HG03457 (cell line): ENCODE data around the gene DCP2.

ENCODE experiments used
- ATAC-seq: cut with Tn5 transposase; IDR thresholded peaks from one replicate; pipeline ENCODE4 v1.9.1; 2021; ENCODE audit warnings: moderate number of reproducible peaks; ENCODE audit not compliant: unreplicated experiment

DCP2 gene

GRCh38 chr5:113042491-113043243 is 66.1 kb downstream of the DCP2 start:
- no peak for ATAC-seq

- ATAC-seq, result no peak
Measured at GRCh38 chr5:113043491-113043931, 66.9 kb downstream of the DCP2 start.

- no peak for ATAC-seq
Measured at GRCh38 chr5:113044776-113045465, 68.3 kb downstream of the DCP2 start.

GRCh38 chr5:113047234-113047633 is 70.6 kb downstream of the DCP2 start:
- no peak for ATAC-seq

GRCh38 chr5:113047733-113048652 is 71.4 kb downstream of the DCP2 start:
- peak; percentile 75 for ATAC-seq

- no peak for ATAC-seq
Measured at GRCh38 chr5:113048931-113049330, 72.3 kb downstream of the DCP2 start.

GRCh38 chr5:113050721-113051382 is 74.3 kb downstream of the DCP2 start:
- no peak for ATAC-seq

GRCh38 chr5:113052041-113052795 is 75.6 kb downstream of the DCP2 start:
- no peak for ATAC-seq

GRCh38 chr5:113053511-113053995 is 77.0 kb downstream of the DCP2 start:
- no peak for ATAC-seq

GRCh38 chr5:113054899-113055298 is 78.3 kb downstream of the DCP2 start:
- no peak for ATAC-seq

GRCh38 chr5:113056988-113057387 is 80.4 kb downstream of the DCP2 start:
- ATAC-seq, result no peak

- ATAC-seq, result no peak
Measured at GRCh38 chr5:113057557-113057984, 81.0 kb downstream of the DCP2 start.

- no peak for ATAC-seq
Measured at GRCh38 chr5:113058269-113058668, 81.7 kb downstream of the DCP2 start.

GRCh38 chr5:113058706-113059226 is 82.2 kb downstream of the DCP2 start:
- ATAC-seq, result no peak

- ATAC-seq, result no peak
Measured at GRCh38 chr5:113059232-113060040, 82.8 kb downstream of the DCP2 start.

- no peak for ATAC-seq
Measured at GRCh38 chr5:113060408-113061025, 83.9 kb downstream of the DCP2 start.

- no peak for ATAC-seq
Measured at GRCh38 chr5:113061846-113062780, 85.5 kb downstream of the DCP2 start.
